Stimulated activated naive CD8-positive, alpha-beta T cell treated with anti-CD3 and anti-CD28 coated beads, Interleukin-15, Interleukin-2, amounts not matched to agents 100 ng/mL and 50 ng/mL, for 24 hours (primary cell): Measurements from ENCODE around the gene TEX2.
"Not testable (repeated sequence)": the region's sequence is repeated elsewhere in the genome, so short reads cannot be mapped to it uniquely, and the experiment has no call there.

ENCODE experiments used
- H3K27ac Mint-ChIP-seq: one replicate; pipeline ENCODE4 v1.8.0; 2021; ENCODE audit warnings: mild to moderate bottlenecking, mixed read lengths
- H3K27me3 Mint-ChIP-seq: one replicate; pipeline ENCODE4 v1.8.0; 2021; ENCODE audit warnings: mixed read lengths
- H3K36me3 Mint-ChIP-seq: one replicate; pipeline ENCODE4 v1.8.0; 2021; ENCODE audit warnings: low read depth, mixed read lengths
- H3K4me1 Mint-ChIP-seq: one replicate; pipeline ENCODE4 v1.8.0; 2021; ENCODE audit warnings: low read depth, mixed read lengths
- H3K4me3 Mint-ChIP-seq: one replicate; pipeline ENCODE4 v1.8.0; 2021; ENCODE audit warnings: mild to moderate bottlenecking, mixed read lengths
- H3K9me3 Mint-ChIP-seq: one replicate; pipeline ENCODE4 v1.8.0; 2021; ENCODE audit warnings: mixed read lengths

TEX2 gene

DNA sequence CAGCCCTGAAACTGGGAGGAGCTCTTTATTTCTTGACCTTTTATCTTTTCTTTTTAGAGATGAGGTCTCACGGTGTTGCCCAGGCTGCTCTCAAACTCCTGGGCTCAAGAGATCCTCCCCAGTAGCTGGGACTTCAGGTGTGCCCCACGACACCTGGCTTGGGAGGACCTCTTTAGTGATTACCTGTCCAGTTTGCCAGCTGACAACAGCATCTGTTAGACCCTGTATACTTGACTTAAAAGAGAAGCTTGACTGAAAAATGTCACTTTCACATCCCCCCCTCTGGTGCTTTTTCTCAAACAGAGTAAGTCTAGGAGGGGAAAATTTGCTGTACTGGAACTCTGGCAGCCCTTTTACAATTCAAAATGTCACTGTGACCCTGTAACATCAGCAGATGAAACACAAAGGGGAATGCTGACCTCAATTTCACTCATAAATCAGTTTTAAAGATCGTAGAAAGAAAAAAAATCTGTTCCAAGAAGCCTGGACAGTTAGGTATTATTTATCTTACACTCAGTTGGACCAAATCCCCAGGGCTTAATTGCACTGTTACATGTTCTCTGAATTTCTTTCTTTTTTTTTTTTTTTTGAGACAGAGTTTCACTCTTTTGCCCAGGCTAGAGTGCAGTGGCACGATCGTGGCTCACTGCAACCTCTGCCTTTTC, 131.3 kb downstream of the TEX2 start:
- H3K4me3 Mint-ChIP-seq = peak overlapping the region; percentile 72
- no peaks in the 10 kb centered on the region for H3K9me3 Mint-ChIP-seq
- peak overlapping the region; percentile 84 for H3K27ac Mint-ChIP-seq
- no peaks in the 10 kb centered on the region for H3K27me3 Mint-ChIP-seq
- H3K4me1 Mint-ChIP-seq = peaks cover 50% of the 10 kb centered on the region
- peaks cover 6% of the 10 kb centered on the region for H3K36me3 Mint-ChIP-seq

DNA sequence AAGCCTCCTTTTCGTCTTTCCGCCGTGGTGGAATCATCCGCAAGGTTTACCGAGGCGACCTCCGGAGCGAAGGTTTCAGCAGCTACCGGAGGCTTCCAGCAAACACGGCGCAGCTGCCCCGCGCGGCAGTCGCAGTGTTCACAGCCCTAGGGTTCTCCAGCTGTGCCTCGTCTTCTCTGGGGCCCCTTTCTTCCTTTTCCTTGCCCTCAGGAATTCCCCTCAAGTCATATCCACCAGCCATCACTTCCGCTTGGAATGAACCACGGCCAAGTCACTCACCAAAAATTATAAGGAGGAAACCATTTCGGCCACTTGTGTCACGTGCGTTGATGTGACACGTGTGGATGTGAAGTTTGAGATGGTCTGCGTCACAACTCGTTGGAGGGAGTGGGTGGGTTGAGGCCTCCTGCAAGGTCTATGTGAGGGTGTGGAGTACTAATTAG, 132.5 kb downstream of the TEX2 start:
- H3K4me3 Mint-ChIP-seq = peak overlapping the region; percentile 72
- H3K4me1 Mint-ChIP-seq = peaks cover 61% of the 10 kb centered on the region
- peaks cover 6% of the 10 kb centered on the region for H3K36me3 Mint-ChIP-seq
- H3K27ac Mint-ChIP-seq = peak overlapping the region; percentile 84
- H3K27me3 Mint-ChIP-seq = no peaks in the 10 kb centered on the region
- H3K9me3 Mint-ChIP-seq = no peaks in the 10 kb centered on the region

DNA sequence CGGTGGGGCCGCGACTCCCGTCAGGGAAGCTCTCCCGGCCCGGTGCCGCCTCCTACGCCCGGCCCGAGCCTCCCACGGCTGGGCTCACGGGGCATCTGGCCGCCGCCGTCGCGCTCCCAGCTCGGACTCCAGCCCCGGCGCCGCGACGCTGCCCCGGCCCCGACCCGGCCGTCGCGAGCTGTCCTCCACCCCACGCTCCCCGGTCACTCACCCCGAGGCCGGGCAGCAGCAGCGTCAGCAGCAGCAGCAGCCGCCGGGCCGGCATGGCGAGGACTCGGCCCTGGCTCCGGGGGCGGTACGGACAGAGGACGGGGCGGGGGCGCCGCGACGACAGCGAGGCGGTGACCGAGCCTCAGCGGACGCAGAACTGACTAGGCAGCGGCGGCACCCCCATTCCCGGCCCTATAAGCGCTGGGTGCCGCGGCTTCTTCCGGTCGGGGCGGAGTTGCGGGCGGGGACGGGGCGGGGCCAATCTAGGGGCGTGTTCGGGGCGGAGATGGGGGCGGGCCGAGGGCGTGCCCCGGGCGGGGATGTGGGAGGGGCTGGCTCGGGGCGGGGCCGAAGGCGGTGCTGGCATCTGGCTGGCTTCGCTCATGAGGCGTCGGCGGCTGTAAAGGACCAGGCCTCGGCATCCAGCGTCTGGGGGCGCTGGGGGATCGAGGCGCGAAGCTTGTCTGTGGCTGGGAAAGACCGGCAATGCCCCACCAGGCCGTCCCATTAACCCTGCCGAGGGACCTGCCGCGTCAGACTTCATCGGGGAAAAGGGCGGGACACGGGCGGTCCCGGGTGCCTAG, 133.1 kb downstream of the TEX2 start, which contains the start of gene ERN1:
ERN1 (minus strand) TSS at position 380 of the 794 bp plus-strand sequence; CDS start at position 265, 115 bp downstream.
- no peaks in the 10 kb centered on the region for H3K27me3 Mint-ChIP-seq
- peaks cover 65% of the 10 kb centered on the region for H3K4me1 Mint-ChIP-seq
- H3K4me3 Mint-ChIP-seq = peak within 1 kb of the TSS; percentile 88
- H3K9me3 Mint-ChIP-seq = no peaks in the 10 kb centered on the region
- H3K36me3 Mint-ChIP-seq = peaks cover 6% of the 10 kb centered on the region
- peak within 1 kb of the TSS; percentile 84 for H3K27ac Mint-ChIP-seq

DNA sequence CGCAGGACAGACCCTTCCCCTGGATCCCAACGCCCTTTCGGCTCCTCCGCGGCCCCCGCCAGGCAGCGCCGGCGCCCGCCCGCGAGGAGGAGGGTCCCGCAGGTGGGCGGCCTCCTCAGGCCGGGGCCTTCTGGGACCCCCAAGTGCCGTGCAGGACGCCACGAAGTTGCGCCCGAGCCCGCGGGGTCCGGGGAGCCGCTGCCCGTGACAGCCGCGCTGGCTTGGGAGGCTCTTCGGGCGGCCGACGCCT, 133.6 kb downstream of the TEX2 start:
- no peak overlapping the region for H3K27ac Mint-ChIP-seq
- H3K27me3 Mint-ChIP-seq = no peaks in the 10 kb centered on the region
- peaks cover 10% of the 10 kb centered on the region for H3K36me3 Mint-ChIP-seq
- peak overlapping the region; percentile 88 for H3K4me3 Mint-ChIP-seq
- H3K9me3 Mint-ChIP-seq = no peaks in the 10 kb centered on the region
- H3K4me1 Mint-ChIP-seq = peaks cover 70% of the 10 kb centered on the region

DNA sequence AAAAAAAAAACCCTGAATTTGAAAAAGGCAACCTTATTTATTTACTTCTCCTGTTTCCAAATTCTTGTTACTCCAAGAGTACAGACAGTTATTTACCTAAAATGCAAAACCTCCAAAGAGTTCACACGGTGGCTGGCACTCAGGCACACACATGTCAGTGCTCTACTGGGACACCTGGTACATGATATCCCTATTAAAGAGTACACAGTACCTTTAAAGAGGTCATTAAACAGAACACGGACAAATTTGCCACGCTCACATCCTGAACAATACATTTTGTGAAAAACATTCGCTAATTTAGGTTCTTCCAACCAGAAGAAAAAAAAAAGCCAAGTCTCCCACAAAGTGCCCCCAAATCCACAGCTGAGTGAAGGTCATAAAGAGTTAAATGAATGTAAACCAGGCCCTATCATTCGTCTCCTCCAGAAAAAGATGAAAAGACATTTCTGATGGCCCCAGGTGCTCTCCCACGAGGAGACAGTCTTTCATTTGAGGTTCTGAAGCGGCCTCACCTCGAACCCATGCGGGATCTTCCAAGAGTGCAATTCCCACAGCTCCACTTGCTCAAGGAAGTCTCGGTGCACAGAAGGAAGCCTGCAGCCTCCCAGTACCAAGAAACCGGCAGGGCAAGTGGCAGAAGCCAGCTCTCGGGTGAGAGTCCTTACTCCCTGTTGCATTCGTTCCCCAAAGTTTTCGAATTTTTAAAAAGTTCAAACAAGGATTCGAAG, 134.1 kb downstream of the TEX2 start:
- Mint-ChIP-seq H3K4me3 (peak overlapping the region; percentile 88), H3K36me3 (peaks cover 14% of the 10 kb centered on the region), H3K27ac (peak overlapping the region; percentile 71), H3K9me3 (no peaks in the 10 kb centered on the region), H3K4me1 (peaks cover 73% of the 10 kb centered on the region), H3K27me3 (no peaks in the 10 kb centered on the region)

DNA sequence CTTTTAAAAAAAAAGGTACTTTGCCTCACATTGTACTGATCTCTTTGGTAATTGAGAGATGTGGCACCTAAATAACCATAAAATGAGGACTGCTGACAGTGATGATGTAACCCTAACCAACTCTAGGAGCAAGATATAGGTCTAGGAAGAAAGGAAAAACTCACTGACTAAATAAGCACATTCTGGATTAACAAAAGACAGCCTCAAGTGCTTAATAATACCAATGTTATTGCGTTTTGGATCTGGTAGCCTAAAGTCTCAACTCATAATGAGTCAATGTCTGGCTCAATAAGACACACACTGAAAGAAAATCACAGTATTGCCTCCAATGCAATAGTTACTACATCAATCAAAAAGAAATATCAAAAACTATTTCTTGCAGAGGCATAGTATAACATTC, 136.1 kb downstream of the TEX2 start:
- peaks cover 77% of the 10 kb centered on the region for H3K4me1 Mint-ChIP-seq
- peaks cover 22% of the 10 kb centered on the region for H3K36me3 Mint-ChIP-seq
- no peaks in the 10 kb centered on the region for H3K9me3 Mint-ChIP-seq
- H3K27ac Mint-ChIP-seq = no peak overlapping the region
- H3K4me3 Mint-ChIP-seq = peak overlapping the region; percentile 51
- H3K27me3 Mint-ChIP-seq = no peaks in the 10 kb centered on the region

DNA sequence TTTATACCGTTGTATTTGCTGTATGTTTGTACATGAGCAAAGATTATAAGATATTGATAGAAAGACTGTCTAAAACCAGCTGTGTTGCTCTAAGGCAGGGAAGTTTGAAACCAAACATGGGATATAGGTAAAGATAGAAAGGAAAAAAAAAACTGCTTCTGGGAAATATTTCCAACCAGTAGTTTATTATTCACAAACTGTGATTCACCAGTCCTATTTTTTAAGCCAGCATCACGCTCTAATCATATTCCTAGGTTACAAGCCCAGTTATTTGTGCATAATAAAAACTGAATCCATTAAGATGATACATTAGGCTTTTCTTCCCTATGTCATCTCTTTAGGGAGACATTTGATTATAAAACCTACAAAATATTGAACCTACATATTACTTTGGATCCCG, 137.1 kb downstream of the TEX2 start:
- no peaks in the 10 kb centered on the region for H3K9me3 Mint-ChIP-seq
- no peak overlapping the region for H3K27ac Mint-ChIP-seq
- H3K36me3 Mint-ChIP-seq = peaks cover 25% of the 10 kb centered on the region
- H3K4me3 Mint-ChIP-seq = peak overlapping the region; percentile 2
- no peaks in the 10 kb centered on the region for H3K27me3 Mint-ChIP-seq
- H3K4me1 Mint-ChIP-seq = peaks cover 77% of the 10 kb centered on the region

DNA sequence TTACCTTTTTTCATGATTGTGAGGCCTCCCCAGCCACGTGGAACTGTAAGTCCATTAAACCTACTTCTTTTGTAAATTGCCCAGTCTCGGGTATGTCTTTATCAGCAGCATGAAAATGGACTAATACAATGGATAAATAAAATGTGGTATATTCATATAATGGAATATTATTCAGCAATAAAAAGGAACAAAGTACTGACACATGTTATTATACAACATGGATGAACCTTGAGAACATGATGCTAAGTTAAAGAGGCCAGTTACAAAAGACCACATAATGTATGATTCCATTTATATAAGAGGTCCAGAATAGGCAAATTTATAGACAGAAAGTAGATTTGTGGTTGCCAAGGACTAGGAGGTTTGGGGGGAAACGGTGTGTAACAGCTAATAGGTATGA, 138.5 kb downstream of the TEX2 start:
- Mint-ChIP-seq H3K4me3 (no peak overlapping the region), H3K4me1 (peaks cover 82% of the 10 kb centered on the region), H3K36me3 (peaks cover 25% of the 10 kb centered on the region), H3K27me3 (no peaks in the 10 kb centered on the region), H3K9me3 (no peaks in the 10 kb centered on the region), H3K27ac (no peak overlapping the region)

DNA sequence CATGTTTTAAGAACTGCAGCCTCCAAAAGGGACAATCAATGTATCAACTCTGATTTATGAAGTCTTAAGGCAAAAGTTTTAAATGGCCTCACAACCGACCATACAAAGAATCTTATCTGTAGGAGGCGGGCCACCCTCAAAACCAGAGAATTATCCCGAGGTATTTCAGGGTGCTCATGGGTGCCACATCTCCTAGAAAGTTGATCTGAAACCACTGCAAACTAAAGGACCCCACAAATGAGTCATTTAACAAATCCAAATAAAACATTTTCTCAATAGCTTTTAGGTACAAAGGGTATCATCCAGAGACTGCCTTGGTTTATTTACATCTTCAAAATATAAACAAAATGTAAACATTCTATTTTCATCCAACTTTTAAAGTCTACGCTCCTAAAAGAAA, 139.9 kb downstream of the TEX2 start:
- peaks cover 80% of the 10 kb centered on the region for H3K4me1 Mint-ChIP-seq
- H3K9me3 Mint-ChIP-seq = no peaks in the 10 kb centered on the region
- no peaks in the 10 kb centered on the region for H3K27me3 Mint-ChIP-seq
- no peak overlapping the region for H3K27ac Mint-ChIP-seq
- peaks cover 25% of the 10 kb centered on the region for H3K36me3 Mint-ChIP-seq
- no peak overlapping the region for H3K4me3 Mint-ChIP-seq

DNA sequence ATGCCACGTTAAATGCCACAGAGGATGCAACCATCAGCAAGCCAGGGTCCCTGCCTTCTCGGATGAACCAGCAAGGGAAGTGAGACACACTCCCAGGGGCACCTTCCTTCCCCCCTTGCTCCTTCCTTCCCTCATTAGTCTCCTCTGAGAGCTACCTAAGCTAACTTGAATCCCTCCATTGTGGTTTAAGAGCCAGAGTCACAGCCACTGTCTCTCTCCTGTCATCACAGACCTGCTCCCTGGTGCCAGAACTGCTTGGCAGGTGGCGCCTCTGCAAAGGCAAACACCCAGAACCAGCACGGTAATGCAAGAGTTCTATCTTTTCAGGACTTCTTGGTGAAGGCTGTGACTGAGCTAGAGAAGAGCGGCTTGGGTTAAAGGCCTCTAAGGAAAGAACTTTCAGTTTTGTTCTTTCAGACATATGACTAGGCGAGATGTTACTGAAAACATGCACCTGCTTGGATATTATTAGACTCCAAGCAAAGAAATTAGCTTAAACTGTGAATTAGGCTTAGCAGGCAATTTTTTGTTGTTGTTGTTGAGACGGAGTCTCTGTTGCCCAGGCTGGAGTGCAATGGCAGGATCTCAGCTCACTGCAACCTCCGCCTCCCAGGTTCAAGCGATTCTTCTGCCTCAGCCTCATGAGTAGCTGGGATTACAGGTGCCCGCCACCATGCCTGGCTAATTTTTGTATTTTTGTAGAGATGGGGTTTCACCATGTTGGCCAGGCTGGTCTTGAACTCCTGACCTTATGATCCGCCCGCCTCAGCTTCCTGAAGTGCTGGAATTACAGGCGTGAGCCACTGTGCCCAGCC, 141.9 kb downstream of the TEX2 start:
- peaks cover 84% of the 10 kb centered on the region for H3K4me1 Mint-ChIP-seq

DNA sequence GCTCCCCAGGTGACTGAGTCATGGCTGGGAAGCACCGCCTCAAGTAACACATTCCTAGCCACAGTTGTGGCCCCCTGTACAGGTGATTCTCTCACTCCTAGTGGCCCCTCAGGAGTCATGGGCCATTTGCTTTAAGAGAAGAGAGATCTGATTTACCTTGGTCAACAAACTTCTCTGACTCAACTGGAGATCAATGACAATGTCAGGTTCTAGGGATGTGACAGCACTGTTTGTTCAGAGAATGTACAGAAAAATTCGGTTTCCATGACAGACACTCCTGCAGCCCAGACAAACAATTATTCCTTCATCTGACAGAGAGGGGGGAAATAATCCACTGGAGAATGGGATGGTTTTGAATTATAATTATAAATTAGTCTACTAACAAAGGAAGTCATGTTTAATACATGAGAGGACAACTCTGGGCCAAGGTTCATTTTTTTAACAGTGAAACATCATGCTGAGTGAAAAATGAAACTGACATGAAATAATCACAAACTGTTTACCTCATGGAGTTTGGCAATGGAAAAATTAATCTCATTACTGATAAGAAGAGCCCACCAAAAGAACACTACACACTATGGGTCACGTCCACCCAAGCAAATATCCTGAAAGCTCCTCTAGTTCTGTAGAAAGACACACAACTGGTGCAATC, 142.8 kb downstream of the TEX2 start:
- Mint-ChIP-seq H3K36me3 (peaks cover 27% of the 10 kb centered on the region), H3K27ac (peak overlapping the region; percentile 91), H3K27me3 (no peaks in the 10 kb centered on the region), H3K9me3 (no peaks in the 10 kb centered on the region), H3K4me1 (peaks cover 85% of the 10 kb centered on the region), H3K4me3 (peak overlapping the region; percentile 32)

More for the DNA sequence above, 141.9 kb downstream of the TEX2 start:
- Mint-ChIP-seq H3K27ac (peak overlapping the region; percentile 91), H3K4me3 (peak overlapping the region; percentile 59), H3K36me3 (peaks cover 24% of the 10 kb centered on the region)
- not testable (repeated sequence) for H3K27me3 Mint-ChIP-seq, H3K9me3 Mint-ChIP-seq

DNA sequence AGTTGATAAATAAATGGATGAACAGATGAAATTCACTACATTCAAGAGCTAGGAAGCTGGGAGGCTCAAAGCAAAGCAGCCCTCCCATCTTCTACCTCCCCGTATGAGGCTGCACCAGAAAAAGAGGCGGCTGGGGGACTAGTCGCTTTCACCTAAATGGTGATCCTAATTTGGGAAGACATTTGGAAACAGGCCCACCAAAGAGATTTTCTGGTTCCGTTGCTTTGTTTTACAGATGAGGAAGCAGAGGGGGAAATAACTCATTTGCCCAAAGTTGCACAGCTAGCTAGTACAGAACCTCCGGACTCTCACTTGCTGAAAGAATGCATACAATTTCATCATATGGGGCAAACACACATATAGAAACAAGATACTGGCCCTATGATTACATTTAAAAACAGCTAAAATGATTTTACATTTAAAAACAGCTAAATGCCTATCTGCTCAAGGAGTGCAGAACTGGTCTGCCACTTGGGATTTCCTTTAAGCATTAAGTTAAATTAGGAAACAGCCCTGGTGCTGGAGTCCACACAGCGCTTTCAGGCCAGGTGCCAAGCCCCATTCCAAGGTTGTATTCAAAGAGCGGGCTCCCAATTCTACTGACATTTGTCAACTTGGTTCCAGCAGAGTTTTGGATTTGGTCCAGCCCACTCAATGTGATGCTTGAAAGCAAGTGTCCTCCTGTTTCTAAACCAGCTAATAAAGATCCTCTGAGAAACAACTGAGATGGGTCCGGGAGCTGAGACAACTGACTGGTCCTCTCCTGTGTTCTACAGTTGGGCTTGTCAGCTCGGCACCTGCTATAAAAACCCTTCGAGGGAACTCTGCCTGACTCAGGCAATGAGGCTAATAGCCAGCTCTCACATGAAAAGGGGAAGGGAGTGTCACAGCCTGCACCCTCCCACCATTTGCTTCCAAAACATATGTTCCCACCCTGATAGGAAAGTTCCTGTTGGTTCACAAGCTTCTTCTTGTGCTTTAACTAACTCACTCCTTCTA, 144.8 kb downstream of the TEX2 start:
- no peaks in the 10 kb centered on the region for H3K27me3 Mint-ChIP-seq
- peaks cover 83% of the 10 kb centered on the region for H3K4me1 Mint-ChIP-seq
- H3K27ac Mint-ChIP-seq = peak overlapping the region; percentile 11
- no peaks in the 10 kb centered on the region for H3K9me3 Mint-ChIP-seq
- no peak overlapping the region for H3K4me3 Mint-ChIP-seq
- H3K36me3 Mint-ChIP-seq = peaks cover 19% of the 10 kb centered on the region

DNA sequence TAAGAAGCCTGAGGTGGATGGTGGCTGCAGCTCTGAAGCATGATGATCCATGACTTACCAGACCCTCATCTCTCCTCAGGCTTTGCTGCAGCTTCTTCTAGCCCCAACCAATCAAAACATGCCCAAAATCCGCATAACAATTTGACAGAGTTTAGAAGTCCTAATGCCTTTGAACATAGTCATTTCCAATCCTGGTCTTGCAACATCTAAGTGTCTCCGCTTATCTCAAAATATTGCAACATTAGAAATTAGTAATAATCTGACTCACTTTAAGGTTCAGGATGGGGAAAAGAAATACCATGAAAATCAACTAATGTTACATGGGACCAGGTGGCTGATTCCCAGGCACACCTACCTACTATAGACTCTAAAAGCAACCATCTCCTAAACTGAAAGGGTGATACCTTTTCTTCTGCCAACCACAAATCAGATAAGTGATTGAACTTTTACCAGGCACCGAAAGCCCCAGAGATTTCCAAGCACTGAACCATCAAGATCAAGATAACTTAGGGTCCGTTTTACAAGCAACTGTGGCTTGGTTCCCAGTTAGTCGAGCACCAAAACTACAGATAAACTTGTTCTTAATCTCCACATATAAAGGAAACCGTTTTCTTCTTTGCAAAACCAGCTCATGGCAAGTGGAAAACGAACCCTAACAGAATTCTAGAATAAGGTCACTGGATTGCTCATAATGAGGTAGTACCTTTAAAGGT, 147.1 kb downstream of the TEX2 start:
- Mint-ChIP-seq H3K27me3 (no peaks in the 10 kb centered on the region), H3K36me3 (peaks cover 27% of the 10 kb centered on the region), H3K9me3 (no peaks in the 10 kb centered on the region), H3K27ac (peak overlapping the region; percentile 91), H3K4me3 (peak overlapping the region; percentile 64), H3K4me1 (peaks cover 68% of the 10 kb centered on the region)
